Tongue (tissue), 2 donors: ENCODE results near the gene KCNN3. TPM values are rescaled to one million over a fixed set of nuclear protein-coding genes. Genes with fewer than 3 reads are reported as not detected.

Source experiments
- DNase-seq: peaks from one replicate; pipeline ENCODE4 v3.0.0-alpha.2; 2015
- total RNA-seq: library from RNA; depleted of rRNA; stranded (reverse); fragments of >200 nt; gene quantifications from one replicate; pipeline ENCODE4 v1.2.3, GENCODE V29; 2014

Gene KCNN3
- total RNA-seq, 1 donor from 2014 or later = 10.8 TPM

- DNase-seq = no peak
Observed at GRCh38 chr1:154770897-154771594, 99.0 kb downstream of the KCNN3 start.

- no peak for DNase-seq
Observed at GRCh38 chr1:154769193-154769895, 100.7 kb downstream of the KCNN3 start.

- DNase-seq = peak; percentile 70
Observed at GRCh38 chr1:154768456-154769125, 101.5 kb downstream of the KCNN3 start.

GRCh38 chr1:154767315-154768240 lies 102.5 kb downstream of the KCNN3 start:
- DNase-seq = peak; percentile 96

GRCh38 chr1:154765970-154766369 lies 104.1 kb downstream of the KCNN3 start:
- no peak for DNase-seq

- no peak for DNase-seq
Observed at GRCh38 chr1:154764773-154765172, 105.3 kb downstream of the KCNN3 start.

- no peak for DNase-seq
Observed at GRCh38 chr1:154764181-154764580, 105.9 kb downstream of the KCNN3 start.

GRCh38 chr1:154760469-154760933 lies 109.6 kb downstream of the KCNN3 start:
- DNase-seq = peak; percentile 59

- no peak for DNase-seq
Observed at GRCh38 chr1:154759793-154760192, 110.3 kb downstream of the KCNN3 start.

- no peak for DNase-seq
Observed at GRCh38 chr1:154759196-154759595, 110.9 kb downstream of the KCNN3 start.

GRCh38 chr1:154758346-154758745 lies 111.7 kb downstream of the KCNN3 start:
- DNase-seq = no peak

- DNase-seq = no peak
Observed at GRCh38 chr1:154756793-154757548, 113.1 kb downstream of the KCNN3 start.

- DNase-seq = no peak
Observed at GRCh38 chr1:154755858-154756730, 114.0 kb downstream of the KCNN3 start.

- no peak for DNase-seq
Observed at GRCh38 chr1:154753426-154753825, 116.7 kb downstream of the KCNN3 start.

- no peak for DNase-seq
Observed at GRCh38 chr1:154752273-154753030, 117.6 kb downstream of the KCNN3 start.

GRCh38 chr1:154751690-154752089 lies 118.4 kb downstream of the KCNN3 start:
- peak; percentile 82 for DNase-seq

GRCh38 chr1:154750681-154751665 lies 119.1 kb downstream of the KCNN3 start:
- no peak for DNase-seq
